Keratinocyte (primary cell): Measurements from ENCODE around the gene PSMC6.

Experiments used
- CTCF ChIP-seq, 3 experiments: IDR thresholded peaks in 1 of 3; conservative IDR thresholded peaks in 1 of 3; optimal IDR thresholded peaks in 1 of 3; 2 replicates in 2 of 3; 3 replicates in 1 of 3; pipeline versions ENCODE3 to v1.5.1; 2011; ENCODE audit warnings: low read length in 3 of 3, mild to moderate bottlenecking in 3 of 3, moderate library complexity in 2 of 3, control low read depth in 1 of 3, inconsistent platforms in 1 of 3; ENCODE audit not compliant: insufficient read depth in 2 of 3; ENCODE audit errors: extremely low read depth in 1 of 3
- EZH2 ChIP-seq: IDR thresholded peaks from one replicate; pipeline ENCODE4 v1.6.1; 2012; ENCODE audit warnings: inconsistent platforms, mild to moderate bottlenecking, low read length, moderate library complexity

GRCh38 chr14:52703225-52703624, 3.8 kb upstream of the PSMC6 start:
- TF ChIP-seq EZH2 (no peak), CTCF (optimal IDR thresholded peaks at IDR 0.05 in 1 of 3, IDR thresholded peaks at IDR 0.05 in 1 of 3, conservative IDR thresholded peaks at IDR 0.05 in 1 of 3; ENCODE audit: extremely low read depth in 1 of 3, insufficient read depth in 2 of 3, low read length in 3 of 3) (no peak)
